Ovary (tissue), 3 donors: ENCODE results near the gene EXOC3.

Source experiments
- EP300 ChIP-seq: sonication (generic); formaldehyde crosslinking; IDR thresholded peaks from one replicate; pipeline ENCODE4 v1.6.1; 2017; ENCODE audit warnings: antibody characterized with exemption
- POLR2A ChIP-seq: fragments of 450-650 bp; IDR thresholded peaks from one replicate; pipeline ENCODE4 v1.6.1; 2017; ENCODE audit warnings: antibody characterized with exemption, mild to moderate bottlenecking, moderate library complexity
- TF ChIP-seq, protein P1 (sequence below), 3 donors: fragments of 450-650 bp in 2 of 3; fragments of 200-600 bp in 1 of 3; IDR thresholded peaks; one replicate each; pipeline versions ENCODE4 v1.5.1 to v1.8.0; 2016 to 2022; ENCODE audit warnings: antibody characterized with exemption in 3 of 3, mild to moderate bottlenecking in 1 of 3
- donor health status: DM: no; HTN: no; CAD: no.

GRCh38 chr5:478369-478981 lies 35.5 kb downstream of the EXOC3 start:
- no peak for TF ChIP-seq POLR2A
- TF ChIP-seq, protein P1, sequence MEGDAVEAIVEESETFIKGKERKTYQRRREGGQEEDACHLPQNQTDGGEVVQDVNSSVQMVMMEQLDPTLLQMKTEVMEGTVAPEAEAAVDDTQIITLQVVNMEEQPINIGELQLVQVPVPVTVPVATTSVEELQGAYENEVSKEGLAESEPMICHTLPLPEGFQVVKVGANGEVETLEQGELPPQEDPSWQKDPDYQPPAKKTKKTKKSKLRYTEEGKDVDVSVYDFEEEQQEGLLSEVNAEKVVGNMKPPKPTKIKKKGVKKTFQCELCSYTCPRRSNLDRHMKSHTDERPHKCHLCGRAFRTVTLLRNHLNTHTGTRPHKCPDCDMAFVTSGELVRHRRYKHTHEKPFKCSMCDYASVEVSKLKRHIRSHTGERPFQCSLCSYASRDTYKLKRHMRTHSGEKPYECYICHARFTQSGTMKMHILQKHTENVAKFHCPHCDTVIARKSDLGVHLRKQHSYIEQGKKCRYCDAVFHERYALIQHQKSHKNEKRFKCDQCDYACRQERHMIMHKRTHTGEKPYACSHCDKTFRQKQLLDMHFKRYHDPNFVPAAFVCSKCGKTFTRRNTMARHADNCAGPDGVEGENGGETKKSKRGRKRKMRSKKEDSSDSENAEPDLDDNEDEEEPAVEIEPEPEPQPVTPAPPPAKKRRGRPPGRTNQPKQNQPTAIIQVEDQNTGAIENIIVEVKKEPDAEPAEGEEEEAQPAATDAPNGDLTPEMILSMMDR (IDR thresholded peaks at IDR 0.05) = no peak
- TF ChIP-seq EP300 = no peak
